NCI-H510A treated with DMSO at 0.1 percent for 48 hours (cell line): ENCODE measurements around the gene PRRC2A.
"Not testable (repeated sequence)": the region's sequence is repeated elsewhere in the genome, so short reads cannot be mapped to it uniquely, and the experiment has no call there.

Experiments used
- DNase-seq: peaks from one replicate; lab custom pipeline; 2025; lab: John Stamatoyannopoulos, UW

PRRC2A gene

GRCh38 chr6:31586008-31586407 lies 34.5 kb upstream of the PRRC2A start, which contains the start of gene LST1:
TSS of gene LST1 (plus strand) at chr6:31586277. CDS start at chr6:31587300, 1,023 bp downstream.
- no peak for DNase-seq

GRCh38 chr6:31586599-31587281 lies 33.8 kb upstream of the PRRC2A start:
- no peak for DNase-seq

DNA sequence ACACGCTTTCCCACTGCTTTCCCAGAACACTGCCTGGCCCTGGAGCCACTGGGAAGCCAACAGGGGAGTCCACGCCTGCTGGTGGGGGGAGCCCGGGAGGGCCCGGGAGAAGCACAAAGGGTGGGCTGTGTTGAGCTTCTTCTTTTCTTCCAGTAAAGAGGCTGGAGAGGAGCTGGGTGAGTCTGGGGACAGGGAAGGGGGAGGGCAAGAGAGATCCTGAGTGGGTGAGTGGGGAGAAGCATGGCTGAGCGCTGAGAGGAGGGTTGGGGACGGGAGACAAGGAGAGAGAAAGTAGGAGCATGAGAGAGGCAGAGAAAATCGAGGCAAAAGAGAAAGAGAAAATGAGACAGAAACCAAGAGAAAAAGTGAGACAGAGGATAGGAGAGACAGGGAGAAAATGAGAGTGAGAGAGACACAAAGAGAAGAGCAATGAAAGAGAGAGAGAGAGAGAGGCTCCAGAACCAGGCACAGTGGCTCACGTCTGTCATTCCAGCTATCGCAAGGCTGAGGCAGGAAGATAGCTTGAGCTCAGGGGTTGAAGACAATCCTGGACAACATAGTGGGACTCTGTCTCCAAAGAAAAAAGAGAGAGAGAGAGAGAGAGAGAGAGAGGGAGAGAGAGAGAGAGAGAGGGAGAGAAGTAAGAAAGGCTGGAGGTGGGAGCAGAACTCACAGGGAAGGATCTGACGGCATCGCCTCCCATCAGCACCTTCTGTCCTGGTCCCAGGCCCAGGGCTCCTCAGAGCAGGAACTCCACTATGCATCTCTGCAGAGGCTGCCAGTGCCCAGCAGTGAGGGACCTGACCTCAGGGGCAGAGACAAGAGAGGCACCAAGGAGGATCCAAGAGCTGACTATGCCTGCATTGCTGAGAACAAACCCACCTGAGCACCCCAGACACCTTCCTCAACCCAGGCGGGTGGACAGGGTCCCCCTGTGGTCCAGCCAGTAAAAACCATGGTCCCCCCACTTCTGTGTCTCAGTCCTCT lies 32.4 kb upstream of the PRRC2A start:
- no peak for DNase-seq

GRCh38 chr6:31588871-31589650 lies 31.5 kb upstream of the PRRC2A start:
- no peak for DNase-seq

GRCh38 chr6:31590691-31591090 lies 29.8 kb upstream of the PRRC2A start:
- not testable (repeated sequence) for DNase-seq

GRCh38 chr6:31592396-31592771 lies 28.1 kb upstream of the PRRC2A start:
- no peak for DNase-seq

DNA sequence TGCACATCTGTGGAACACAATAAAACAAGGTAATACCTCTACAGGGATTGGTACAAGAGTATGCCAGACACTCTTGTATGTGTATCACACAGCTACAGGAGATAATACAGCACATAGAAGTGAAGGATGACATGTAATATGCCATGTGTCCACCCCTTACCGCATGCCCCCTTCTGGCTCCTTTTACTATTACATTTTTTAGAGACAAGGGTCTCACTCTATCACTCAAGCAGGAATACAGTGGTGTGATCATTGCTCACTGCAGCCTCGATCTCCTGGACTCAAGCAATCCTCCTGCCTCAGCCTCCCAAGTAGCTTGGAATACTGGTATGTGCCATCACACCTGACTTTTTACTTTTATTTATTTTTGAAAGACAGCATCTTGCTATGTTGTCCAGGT lies 23.5 kb upstream of the PRRC2A start:
- DNase-seq: peak; percentile 45

- no peak for DNase-seq
Observed at GRCh38 chr6:31607317-31607716, 13.2 kb upstream of the PRRC2A start.

DNA sequence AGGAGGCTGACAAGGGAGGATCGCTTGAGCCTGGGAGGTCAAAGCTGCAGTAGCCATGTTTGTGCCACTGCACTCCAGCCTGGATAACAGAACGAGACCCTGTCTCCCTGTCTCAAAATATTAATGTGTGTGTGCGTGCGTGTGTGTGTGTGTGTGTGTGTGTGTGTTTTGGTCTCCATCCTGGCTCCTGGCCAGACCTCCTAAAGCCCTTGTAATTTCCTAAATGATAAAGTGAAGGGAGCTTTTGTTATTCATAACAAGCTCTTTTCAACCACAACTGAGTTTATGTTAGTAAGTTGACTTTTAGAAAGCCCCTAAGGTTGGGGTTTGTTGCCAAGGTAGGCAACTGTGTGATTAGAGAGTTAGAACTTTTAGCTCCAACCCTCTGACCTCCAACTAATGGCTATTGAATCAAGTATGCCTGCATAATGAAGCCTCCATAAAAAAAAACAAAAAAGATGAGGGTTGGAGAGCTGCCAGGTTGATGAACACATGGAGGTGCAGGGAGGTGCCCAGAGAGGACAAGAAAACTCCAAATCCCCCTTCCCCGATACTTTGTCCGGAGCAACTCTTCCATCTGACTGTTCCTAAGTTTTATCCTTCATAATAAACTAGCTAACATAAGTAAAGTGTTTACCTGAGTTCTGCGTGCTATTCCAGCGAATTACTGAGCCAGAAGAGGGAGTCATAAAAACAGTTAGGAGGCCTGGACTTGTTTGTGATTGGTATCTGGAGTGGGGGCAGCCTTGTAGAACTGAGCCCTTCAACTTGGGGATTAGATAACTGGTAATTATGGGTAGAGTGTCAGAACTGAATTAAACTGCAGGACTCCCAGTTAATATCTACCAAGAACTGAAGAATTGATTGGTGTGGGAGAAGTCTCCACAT lies 10.8 kb upstream of the PRRC2A start:
- DNase-seq: peak; percentile 25

- no peak for DNase-seq
Observed at GRCh38 chr6:31610968-31611367, 9.5 kb upstream of the PRRC2A start.

DNA sequence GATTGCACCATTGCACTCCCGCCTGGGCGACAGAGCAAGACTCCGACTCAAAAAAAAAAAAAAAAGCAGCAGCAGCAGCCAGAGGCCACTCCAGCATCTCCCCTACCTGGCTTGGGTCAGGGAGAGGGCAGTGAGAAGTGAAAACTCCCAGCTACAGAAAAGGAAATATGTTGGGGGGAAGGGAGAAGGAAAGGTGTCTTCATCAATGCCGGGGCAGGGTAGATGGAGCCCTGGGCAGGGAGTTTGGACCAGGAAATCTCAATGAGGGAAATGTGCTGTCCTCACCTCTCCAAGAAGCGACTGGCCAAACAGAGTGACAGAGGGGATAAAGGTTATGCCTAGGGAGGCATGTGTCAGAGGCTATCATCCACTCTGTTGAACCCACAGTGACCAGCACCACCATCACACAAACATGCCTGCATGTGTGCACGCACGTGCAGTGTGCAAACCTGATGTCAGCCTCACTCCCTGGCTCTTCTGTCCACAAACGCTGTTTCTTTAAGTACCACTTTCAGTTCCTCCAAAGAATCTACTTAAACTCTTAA lies 6.4 kb upstream of the PRRC2A start:
- DNase-seq: no peak

- DNase-seq: no peak
Observed at GRCh38 chr6:31614684-31615578, 5.6 kb upstream of the PRRC2A start, which contains the start of gene AIF1. TSS of gene AIF1 (plus strand) at chr6:31615234. CDS start at chr6:31615330, 96 bp downstream.

- DNase-seq: no peak
Observed at GRCh38 chr6:31615748-31616147, 4.8 kb upstream of the PRRC2A start.

GRCh38 chr6:31617010-31617409 lies 3.5 kb upstream of the PRRC2A start:
- DNase-seq: no peak

DNA sequence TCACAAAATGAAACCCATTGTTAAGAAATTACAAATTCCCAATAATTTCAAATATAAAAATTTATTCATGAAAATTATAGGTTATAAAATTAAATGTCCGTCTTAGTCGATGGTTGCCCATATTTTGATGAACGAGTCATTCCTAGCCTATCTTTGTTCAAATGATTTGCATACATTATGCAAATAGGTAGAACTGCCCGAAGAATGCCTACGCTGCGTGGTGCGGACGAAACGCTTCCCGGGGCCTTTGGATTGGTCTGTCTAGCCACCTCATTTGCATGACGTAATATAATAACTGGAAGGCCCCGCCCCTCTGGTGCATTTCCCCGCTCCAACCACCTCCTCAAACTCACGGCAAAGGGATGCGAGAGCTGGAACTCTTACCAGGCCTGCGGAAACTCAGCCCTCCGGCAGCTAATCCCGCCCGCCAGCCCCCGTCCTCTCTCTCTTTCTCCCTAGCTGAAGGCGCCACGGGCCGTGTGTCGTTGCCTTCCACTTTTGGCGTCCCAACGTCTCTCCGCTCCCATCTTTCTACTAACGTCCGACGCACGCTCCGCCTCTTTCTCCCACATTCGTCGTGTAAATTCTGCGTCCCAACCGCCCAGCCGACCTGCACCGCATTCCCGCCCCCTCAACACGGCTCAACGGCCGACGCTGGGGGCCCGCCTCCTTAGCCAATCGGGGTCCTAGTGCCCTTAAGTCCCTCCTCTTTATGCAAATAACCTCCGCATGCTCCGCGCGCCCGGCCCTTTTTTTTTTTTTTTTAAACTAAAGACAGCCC lies 520 bp upstream of the PRRC2A start:
- DNase-seq: peak; percentile 99

DNA sequence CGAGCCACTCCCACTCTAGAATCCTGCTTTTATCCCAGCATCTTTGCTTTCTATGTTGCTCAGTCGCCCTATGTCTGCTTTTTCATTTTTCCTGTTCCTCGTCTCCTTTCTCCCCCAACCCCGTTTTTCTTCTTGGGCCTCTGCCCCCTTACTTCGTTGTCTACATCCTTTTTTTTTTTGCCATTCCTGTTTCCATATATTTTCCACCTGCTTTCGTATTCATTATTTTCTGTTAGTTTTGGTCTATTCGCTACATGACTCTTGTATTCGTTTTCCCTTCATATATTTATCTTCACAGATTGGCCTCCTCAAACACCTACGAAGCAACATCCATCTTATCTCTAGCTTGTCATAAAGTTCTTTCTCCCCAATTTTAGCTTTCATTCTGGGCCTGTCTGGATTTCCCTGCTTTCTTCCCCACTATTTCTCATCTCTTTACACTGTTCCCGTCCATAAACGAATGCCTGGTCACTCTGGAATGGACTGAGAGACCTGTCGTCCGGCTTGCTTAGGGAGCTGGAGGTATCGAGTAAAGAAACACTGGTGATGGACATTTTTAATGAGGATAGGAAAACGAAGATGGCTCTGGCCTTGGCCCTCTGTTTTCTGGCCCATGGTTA lies 915 bp downstream of the PRRC2A start:
- DNase-seq: no peak

DNA sequence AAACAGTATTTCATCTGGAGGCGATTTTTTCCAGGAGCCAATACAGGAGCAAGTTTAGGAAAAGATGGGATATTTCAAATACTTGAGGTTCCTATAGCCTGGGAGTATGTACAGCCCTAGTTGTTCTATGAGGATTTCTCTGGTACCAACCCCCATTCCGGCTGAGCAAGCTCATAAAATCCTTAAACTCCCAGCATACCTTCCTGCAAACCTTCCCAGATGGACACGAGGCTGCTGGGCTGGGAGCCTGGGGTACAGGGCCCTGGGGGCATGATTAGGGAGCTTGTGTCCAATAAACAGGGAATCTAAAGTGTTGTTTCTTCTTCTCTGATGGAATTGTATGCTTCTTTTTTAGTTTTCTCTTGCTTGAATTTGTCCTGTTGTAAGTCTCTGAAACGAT lies 1.5 kb downstream of the PRRC2A start:
- no peak for DNase-seq

GRCh38 chr6:31622684-31623091 lies 2.2 kb downstream of the PRRC2A start:
- DNase-seq: no peak

- no peak for DNase-seq
Observed at GRCh38 chr6:31624070-31624469, 3.6 kb downstream of the PRRC2A start.
